Peyer's patch (tissue), 4 donors: Measurements from ENCODE around the gene USP3. TPM values are rescaled to one million over a fixed set of nuclear protein-coding genes. Genes with fewer than 3 reads are reported as not detected.

Source experiments
- DNase-seq, 3 donors: peaks; one replicate each; pipeline ENCODE4 v3.0.0-alpha.2; 2017 to 2019
- H3K27ac ChIP-seq, 4 donors: fragments of 200-600 bp; sonication (generic); one replicate each; pipeline ENCODE4 v1.5.1; 2016 to 2019
- H3K27me3 ChIP-seq, 2 donors: fragments of 200-600 bp; sonication (generic); one replicate each; pipeline ENCODE4 v1.5.1; 2019
- H3K36me3 ChIP-seq, 3 donors: fragments of 200-600 bp; sonication (generic); one replicate each; pipeline ENCODE4 v1.5.1; 2016 to 2019
- H3K4me1 ChIP-seq, 4 donors: fragments of 200-600 bp; sonication (generic); one replicate each; pipeline ENCODE4 v1.5.1; 2016 to 2019
- H3K4me3 ChIP-seq, 4 donors: fragments of 200-600 bp; sonication (generic); 1 replicate in 3 of 4; 2 replicates in 1 of 4; pipeline ENCODE4 v1.5.1; 2016 to 2019; ENCODE audit warnings: mild to moderate bottlenecking in 1 of 4
- H3K9me3 ChIP-seq, 4 donors: fragments of 200-600 bp; sonication (generic); one replicate each; pipeline ENCODE4 v1.5.1; 2016 to 2019; ENCODE audit warnings: mild to moderate bottlenecking in 1 of 4
- CTCF ChIP-seq, 6 experiments: fragments of 450-650 bp in 4 of 6; fragments of 200-600 bp in 2 of 6; sonication (generic) in 1 of 6; IDR thresholded peaks; one replicate each; pipeline ENCODE4 v1.5.1; 2017 to 2019; ENCODE audit warnings: antibody characterized with exemption in 6 of 6, mild to moderate bottlenecking in 3 of 6, moderate library complexity in 1 of 6
- POLR2A ChIP-seq, 2 donors: fragments of 450-650 bp; IDR thresholded peaks; one replicate each; pipeline ENCODE4 v1.5.1; 2017; ENCODE audit warnings: antibody characterized with exemption in 2 of 2, mild to moderate bottlenecking in 2 of 2, moderate library complexity in 2 of 2
- total RNA-seq, 4 donors: library from RNA; depleted of rRNA; stranded (reverse); fragments of >200 nt; gene quantifications; one replicate each; pipeline ENCODE4 v1.1.0, GENCODE V29; 2016

Gene USP3
- total RNA-seq, 4 donors from 2014 or later, result 67.8 to 86.1 (median 76.9) TPM

- H3K36me3 ChIP-seq, result peaks cover 0 to 31% (median 0%) of the 10 kb centered on the region in 3 donors
- no peaks in the 10 kb centered on the region for H3K27me3 ChIP-seq
- no peaks in the 10 kb centered on the region for H3K9me3 ChIP-seq
- H3K4me3 ChIP-seq, result no peak overlapping the region
- TF ChIP-seq CTCF (IDR thresholded peaks at IDR 0.05), result no peak
- no peak for TF ChIP-seq POLR2A (IDR thresholded peaks at IDR 0.05)
- no peak for DNase-seq
- H3K4me1 ChIP-seq, result peaks cover 0 to 25% (median 0%) of the 10 kb centered on the region in 4 donors
- no peak overlapping the region for H3K27ac ChIP-seq
Measured at GRCh38 chr15:63555507-63555906, 51.1 kb downstream of the USP3 start.

- Histone ChIP-seq H3K4me3 (no peak overlapping the region), H3K27me3 (no peaks in the 10 kb centered on the region), H3K9me3 (no peaks in the 10 kb centered on the region), H3K27ac (no peak overlapping the region), H3K4me1 (peaks cover 0 to 25% (median 0%) of the 10 kb centered on the region in 4 donors), H3K36me3 (peaks cover 0 to 38% (median 0%) of the 10 kb centered on the region in 3 donors)
- no peak for DNase-seq
- TF ChIP-seq POLR2A (IDR thresholded peaks at IDR 0.05) (no peak), CTCF (IDR thresholded peaks at IDR 0.05) (no peak)
Measured at GRCh38 chr15:63556246-63556645, 51.9 kb downstream of the USP3 start.

- no peak overlapping the region for H3K4me3 ChIP-seq
- H3K27ac ChIP-seq, result no peak overlapping the region
- H3K9me3 ChIP-seq, result no peaks in the 10 kb centered on the region
- DNase-seq, result no peak
- peaks cover 0 to 43% (median 0%) of the 10 kb centered on the region in 3 donors for H3K36me3 ChIP-seq
- H3K27me3 ChIP-seq, result no peaks in the 10 kb centered on the region
- H3K4me1 ChIP-seq, result peaks cover 0 to 25% (median 0%) of the 10 kb centered on the region in 4 donors
- no peak for TF ChIP-seq POLR2A (IDR thresholded peaks at IDR 0.05)
- no peak for TF ChIP-seq CTCF (IDR thresholded peaks at IDR 0.05)
Measured at GRCh38 chr15:63556736-63557135, 52.3 kb downstream of the USP3 start.

GRCh38 chr15:63559753-63560152 lies 55.4 kb downstream of the USP3 start:
- H3K36me3 ChIP-seq, result peaks cover 0 to 70% (median 0%) of the 10 kb centered on the region in 3 donors
- no peaks in the 10 kb centered on the region for H3K9me3 ChIP-seq
- no peaks in the 10 kb centered on the region for H3K4me1 ChIP-seq
- no peak overlapping the region for H3K27ac ChIP-seq
- TF ChIP-seq POLR2A (IDR thresholded peaks at IDR 0.05), result no peak
- TF ChIP-seq CTCF (IDR thresholded peaks at IDR 0.05), result no peak
- H3K27me3 ChIP-seq, result no peaks in the 10 kb centered on the region
- no peak for DNase-seq
- H3K4me3 ChIP-seq, result no peak overlapping the region

GRCh38 chr15:63560741-63561448 lies 56.5 kb downstream of the USP3 start:
- Histone ChIP-seq H3K36me3 (peaks cover 0 to 81% (median 0%) of the 10 kb centered on the region in 3 donors), H3K27me3 (no peaks in the 10 kb centered on the region)
- no peak for TF ChIP-seq POLR2A (IDR thresholded peaks at IDR 0.05)
- no peak for TF ChIP-seq CTCF (IDR thresholded peaks at IDR 0.05)

More at GRCh38 chr15:63560741-63561448, 56.5 kb downstream of the USP3 start:
- Histone ChIP-seq H3K9me3 (no peaks in the 10 kb centered on the region), H3K27ac (no peak overlapping the region), H3K4me1 (no peaks in the 10 kb centered on the region), H3K4me3 (no peak overlapping the region)
- no peak for DNase-seq
